Right atrium auricular region (tissue), 2 donors: ENCODE data around the gene ETFA. TPM values are rescaled to one million over a fixed set of nuclear protein-coding genes. Genes with fewer than 3 reads are reported as not detected.

ENCODE experiments used
- DNase-seq: peaks from one replicate; pipeline ENCODE4 v3.0.0-alpha.2; 2019; ENCODE audit warnings: low spot score
- H3K27ac ChIP-seq, 2 donors: fragments of 200-600 bp; sonication (generic); 1 replicate in 1 of 2; 2 replicates in 1 of 2; pipeline ENCODE4 v1.5.1; 2016 to 2019
- H3K27me3 ChIP-seq, 2 donors: fragments of 200-600 bp; sonication (generic); one replicate each; pipeline versions ENCODE4 v1.5.1 to v1.6.0; 2017 to 2019
- H3K36me3 ChIP-seq: fragments of 200-600 bp; sonication (generic); one replicate; pipeline ENCODE4 v1.5.1; 2016
- H3K4me1 ChIP-seq, 2 donors: fragments of 200-600 bp; sonication (generic); one replicate each; pipeline versions ENCODE4 v1.5.1 to v1.6.0; 2017 to 2019
- H3K4me3 ChIP-seq, 2 donors: fragments of 200-600 bp; sonication (generic); 1 replicate in 1 of 2; 2 replicates in 1 of 2; pipeline ENCODE4 v1.5.1; 2017 to 2019; ENCODE audit warnings: mild to moderate bottlenecking in 1 of 2, moderate library complexity in 1 of 2
- H3K9me3 ChIP-seq, 2 donors: fragments of 200-600 bp; sonication (generic); one replicate each; pipeline ENCODE4 v1.5.1; 2019
- total RNA-seq, 2 donors: library from RNA; depleted of rRNA; stranded (reverse); fragments of >200 nt; gene quantifications; one replicate each; pipeline ENCODE4 v1.1.0, GENCODE V29; 2016
- TF ChIP-seq, protein P1 (sequence below), 2 donors: fragments of 200-600 bp; sonication (generic); IDR thresholded peaks; one replicate each; pipeline ENCODE4 v1.5.1; 2019; ENCODE audit warnings: antibody characterized with exemption in 2 of 2

ETFA gene
- total RNA-seq, 2 donors from 2014 or later = 109 to 186 TPM

DNA sequence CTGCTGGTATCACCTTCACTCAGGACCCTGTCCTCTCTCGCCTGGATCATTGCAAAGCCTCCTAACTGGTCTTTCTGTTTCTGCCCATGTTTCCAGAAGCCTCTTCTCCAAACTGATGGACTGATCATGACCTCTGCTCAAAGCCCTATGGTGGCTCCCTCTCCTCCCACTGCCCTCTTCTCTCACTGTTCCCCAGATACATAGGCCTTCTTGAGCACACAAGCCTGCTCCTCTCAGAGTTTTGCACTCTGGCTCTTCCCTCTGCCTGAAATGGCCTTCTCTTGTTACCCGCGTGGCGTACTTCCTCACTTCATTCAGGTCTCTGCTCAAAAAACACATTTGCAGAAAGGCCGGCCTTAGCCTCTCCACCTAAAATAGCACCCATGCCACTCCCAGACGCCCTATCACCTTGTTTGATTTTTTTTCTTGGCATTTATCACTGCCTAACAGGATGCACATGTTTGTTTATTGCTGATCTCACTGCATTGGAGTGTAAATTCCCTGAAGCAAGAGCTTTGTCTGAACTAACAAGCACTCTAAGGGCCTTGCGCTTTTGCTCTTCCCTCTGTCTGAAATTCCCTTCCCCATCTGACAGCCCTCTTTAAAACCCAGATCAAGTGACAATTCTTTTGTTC, 1.4 kb upstream of the ETFA start:
- H3K4me1 ChIP-seq = peaks cover 0 to 21% of the 10 kb centered on the region in 2 donors
- peak overlapping the region in 1 of 2 donors; percentile 92 for H3K27ac ChIP-seq

DNA sequence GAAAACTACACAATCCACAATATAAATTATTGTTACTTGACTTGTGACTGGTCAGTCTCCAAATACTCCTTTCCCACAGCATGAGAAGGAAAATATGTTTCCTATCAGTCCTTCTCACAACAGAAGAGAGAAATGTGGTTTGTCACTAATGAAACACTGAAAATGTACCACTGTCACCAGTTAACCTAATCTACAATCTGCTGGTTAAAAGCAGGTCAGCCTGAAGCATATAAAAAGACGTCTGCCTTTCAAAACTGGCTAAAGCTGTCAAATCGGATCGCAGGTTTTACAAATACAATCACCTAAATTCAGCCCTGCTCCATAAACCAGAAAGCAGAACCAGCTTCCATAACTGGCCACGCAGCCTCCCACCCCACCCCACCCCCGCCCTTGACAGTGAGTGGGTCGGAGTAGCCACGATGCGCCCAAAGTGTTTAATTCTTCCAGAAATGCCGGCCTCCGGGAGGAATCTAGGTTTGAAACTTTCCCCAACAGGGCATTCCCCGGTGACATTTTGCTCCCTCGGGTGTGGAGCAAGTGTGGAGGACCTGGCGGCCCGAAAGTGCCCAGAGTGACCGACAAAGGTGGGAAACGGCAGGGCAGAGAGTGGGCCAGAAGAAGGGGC, 682 bp downstream of the ETFA start:
- H3K27ac ChIP-seq = peak overlapping the region; percentile 90 to 92
- H3K4me3 ChIP-seq = peak overlapping the region; percentile 82 to 83
- TF ChIP-seq, protein P1, sequence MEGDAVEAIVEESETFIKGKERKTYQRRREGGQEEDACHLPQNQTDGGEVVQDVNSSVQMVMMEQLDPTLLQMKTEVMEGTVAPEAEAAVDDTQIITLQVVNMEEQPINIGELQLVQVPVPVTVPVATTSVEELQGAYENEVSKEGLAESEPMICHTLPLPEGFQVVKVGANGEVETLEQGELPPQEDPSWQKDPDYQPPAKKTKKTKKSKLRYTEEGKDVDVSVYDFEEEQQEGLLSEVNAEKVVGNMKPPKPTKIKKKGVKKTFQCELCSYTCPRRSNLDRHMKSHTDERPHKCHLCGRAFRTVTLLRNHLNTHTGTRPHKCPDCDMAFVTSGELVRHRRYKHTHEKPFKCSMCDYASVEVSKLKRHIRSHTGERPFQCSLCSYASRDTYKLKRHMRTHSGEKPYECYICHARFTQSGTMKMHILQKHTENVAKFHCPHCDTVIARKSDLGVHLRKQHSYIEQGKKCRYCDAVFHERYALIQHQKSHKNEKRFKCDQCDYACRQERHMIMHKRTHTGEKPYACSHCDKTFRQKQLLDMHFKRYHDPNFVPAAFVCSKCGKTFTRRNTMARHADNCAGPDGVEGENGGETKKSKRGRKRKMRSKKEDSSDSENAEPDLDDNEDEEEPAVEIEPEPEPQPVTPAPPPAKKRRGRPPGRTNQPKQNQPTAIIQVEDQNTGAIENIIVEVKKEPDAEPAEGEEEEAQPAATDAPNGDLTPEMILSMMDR (IDR thresholded peaks at IDR 0.05) = no peak
- DNase-seq = no peak
- no peaks in the 10 kb centered on the region for H3K36me3 ChIP-seq
- H3K27me3 ChIP-seq = no peaks in the 10 kb centered on the region
- peaks cover 0 to 21% of the 10 kb centered on the region in 2 donors for H3K4me1 ChIP-seq
- no peaks in the 10 kb centered on the region for H3K9me3 ChIP-seq

More for the DNA sequence above, 1.4 kb upstream of the ETFA start:
- TF ChIP-seq, protein P1 (IDR thresholded peaks at IDR 0.05) = no peak
- no peak for DNase-seq
- Histone ChIP-seq H3K27me3 (no peaks in the 10 kb centered on the region), H3K4me3 (no peak overlapping the region), H3K9me3 (no peaks in the 10 kb centered on the region), H3K36me3 (no peaks in the 10 kb centered on the region)

DNA sequence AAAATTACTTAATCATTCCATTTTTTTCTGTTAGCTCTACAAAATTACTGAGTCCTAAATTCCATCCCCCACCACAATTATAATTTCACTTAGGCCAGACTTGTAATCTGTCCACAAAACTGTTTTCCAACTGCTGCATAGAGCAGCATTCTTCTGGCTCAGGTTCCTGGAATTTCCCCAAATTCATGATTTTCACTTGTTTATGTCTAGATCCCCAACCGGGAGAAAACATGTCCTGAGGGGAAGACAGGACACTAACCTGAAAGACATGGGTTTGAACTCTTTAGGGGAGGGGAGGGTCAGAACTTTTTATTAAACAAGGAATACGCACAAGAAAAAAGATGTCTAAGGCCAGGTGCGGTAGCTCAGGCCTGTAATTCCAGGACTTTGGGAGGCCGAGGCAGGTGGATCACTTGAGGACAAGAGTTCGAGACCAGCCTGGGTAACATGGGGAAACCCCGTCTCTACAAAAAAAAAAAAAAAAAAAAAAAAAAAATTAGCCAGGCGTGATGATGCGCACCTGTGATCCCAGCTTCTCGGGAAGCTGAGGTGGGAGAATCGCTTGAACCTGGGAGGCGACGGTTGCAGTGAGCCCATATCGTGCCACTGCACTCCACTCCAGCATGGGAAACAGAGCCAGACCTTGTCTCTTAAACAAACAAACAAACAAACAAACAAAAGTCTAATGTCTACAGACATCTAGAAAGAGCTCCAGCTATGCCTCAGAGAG, 1.5 kb downstream of the ETFA start:
- Histone ChIP-seq H3K27ac (peak overlapping the region in 1 of 2 donors; percentile 92), H3K36me3 (no peaks in the 10 kb centered on the region), H3K27me3 (no peaks in the 10 kb centered on the region), H3K9me3 (no peaks in the 10 kb centered on the region), H3K4me1 (peaks cover 0 to 21% of the 10 kb centered on the region in 2 donors), H3K4me3 (peak overlapping the region in 1 of 2 donors; percentile 82)
- TF ChIP-seq, protein P1 (IDR thresholded peaks at IDR 0.05) = no peak
- no peak for DNase-seq

DNA sequence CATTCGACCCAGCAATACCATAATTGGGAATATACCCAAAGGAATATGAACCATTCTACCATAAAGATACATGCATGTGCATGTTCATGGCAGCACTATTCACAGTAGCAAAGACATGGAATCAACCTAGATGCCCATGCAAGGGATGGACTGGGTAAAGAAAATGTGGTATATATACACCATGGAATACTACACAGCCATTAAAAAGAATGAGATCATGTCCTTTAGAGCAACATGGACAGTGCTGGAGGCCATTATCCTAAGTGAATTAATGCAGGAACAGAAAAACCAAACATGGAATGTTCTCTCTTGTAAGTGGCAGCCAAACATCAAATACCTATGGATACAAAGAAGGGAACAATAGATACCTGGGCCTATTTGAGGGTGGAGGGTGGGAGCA, 7.4 kb downstream of the ETFA start:
- Histone ChIP-seq H3K9me3 (no peaks in the 10 kb centered on the region), H3K27me3 (no peaks in the 10 kb centered on the region), H3K27ac (no peak overlapping the region), H3K4me3 (no peak overlapping the region), H3K4me1 (peaks cover 0 to 3% of the 10 kb centered on the region in 2 donors), H3K36me3 (no peaks in the 10 kb centered on the region)
- TF ChIP-seq, protein P1 (IDR thresholded peaks at IDR 0.05) = no peak
- no peak for DNase-seq

DNA sequence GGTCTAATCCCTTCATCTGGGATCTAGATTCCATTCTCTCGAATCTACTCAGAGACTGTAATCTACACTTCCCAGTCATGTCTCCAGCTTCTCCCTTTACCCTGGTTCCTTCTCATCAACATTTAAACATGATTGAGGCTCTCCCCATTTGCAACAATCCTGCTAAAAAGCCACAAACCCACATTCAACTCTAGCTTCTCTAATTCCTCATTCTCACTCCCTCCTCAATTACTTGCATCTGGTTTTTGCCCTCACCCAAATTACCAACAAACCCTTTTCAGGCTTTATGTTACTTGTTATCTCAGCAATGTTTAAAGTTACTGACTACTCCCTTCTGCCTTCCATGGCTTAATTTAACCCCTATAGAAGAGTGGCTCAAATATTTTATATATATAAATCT, 11.5 kb downstream of the ETFA start:
- TF ChIP-seq, protein P1 (IDR thresholded peaks at IDR 0.05) = no peak
- Histone ChIP-seq H3K9me3 (no peaks in the 10 kb centered on the region), H3K4me3 (no peak overlapping the region), H3K36me3 (no peaks in the 10 kb centered on the region), H3K27me3 (no peaks in the 10 kb centered on the region), H3K27ac (no peak overlapping the region), H3K4me1 (peaks cover 0 to 8% of the 10 kb centered on the region in 2 donors)
- no peak for DNase-seq
